ENCODE measurements around the gene PKNOX2.

The PKNOX2 gene

DNA sequence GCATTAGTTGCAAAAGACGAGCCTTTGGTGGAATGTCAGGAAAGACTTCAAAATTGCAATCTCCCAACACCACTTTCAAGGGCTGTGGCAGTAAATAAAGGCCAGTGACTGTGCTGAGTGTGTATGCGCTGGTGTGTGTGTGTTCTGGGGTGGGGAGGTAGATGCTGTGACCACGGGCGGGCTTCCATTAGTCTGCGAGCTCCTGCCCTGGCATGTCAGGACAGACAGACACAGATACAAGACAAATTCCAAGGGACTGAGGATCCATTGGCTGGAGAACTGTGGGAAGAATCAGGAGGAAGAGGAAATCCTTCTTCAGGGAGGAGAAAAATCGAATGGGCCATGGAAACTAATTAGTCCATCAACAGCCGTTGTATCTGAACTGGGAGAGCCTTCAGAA lies 248.0 kb downstream of the PKNOX2 start:
- no peak for DNase-seq (ENCODE audit: low read depth)

- DNase-seq (ENCODE audit: low read depth), result no peak
Measured at GRCh38 chr11:125413226-125413625, 248.7 kb downstream of the PKNOX2 start.

GRCh38 chr11:125414121-125414520 lies 249.6 kb downstream of the PKNOX2 start:
- DNase-seq (ENCODE audit: low read depth), result no peak

- DNase-seq (ENCODE audit: low read depth), result no peak
Measured at GRCh38 chr11:125416981-125417935, 252.7 kb downstream of the PKNOX2 start.

DNA sequence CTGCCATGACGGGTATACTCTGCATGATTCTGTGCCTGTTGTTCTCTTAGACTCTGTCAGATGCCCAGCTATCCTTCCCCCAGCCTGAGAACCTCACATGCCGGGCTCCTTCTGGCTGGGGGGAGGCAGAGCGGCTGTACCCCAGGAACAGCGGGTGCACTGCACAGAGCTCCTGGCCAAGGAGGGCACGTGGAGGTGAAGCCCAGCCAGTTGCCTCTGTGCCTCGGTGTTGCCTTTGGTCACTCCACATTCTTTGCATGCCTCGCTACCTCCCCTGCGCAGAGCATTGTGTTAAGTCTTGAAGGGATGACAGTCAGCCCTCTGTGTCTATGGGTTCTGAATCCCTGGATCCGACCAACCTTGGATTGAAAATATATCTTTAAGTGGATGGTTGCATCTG lies 253.8 kb downstream of the PKNOX2 start:
- no peak for DNase-seq (ENCODE audit: low read depth)

- no peak for DNase-seq (ENCODE audit: low read depth)
Measured at GRCh38 chr11:125422681-125423080, 258.1 kb downstream of the PKNOX2 start.

- no peak for DNase-seq (ENCODE audit: low read depth)
Measured at GRCh38 chr11:125423247-125423849, 258.8 kb downstream of the PKNOX2 start.

DNA sequence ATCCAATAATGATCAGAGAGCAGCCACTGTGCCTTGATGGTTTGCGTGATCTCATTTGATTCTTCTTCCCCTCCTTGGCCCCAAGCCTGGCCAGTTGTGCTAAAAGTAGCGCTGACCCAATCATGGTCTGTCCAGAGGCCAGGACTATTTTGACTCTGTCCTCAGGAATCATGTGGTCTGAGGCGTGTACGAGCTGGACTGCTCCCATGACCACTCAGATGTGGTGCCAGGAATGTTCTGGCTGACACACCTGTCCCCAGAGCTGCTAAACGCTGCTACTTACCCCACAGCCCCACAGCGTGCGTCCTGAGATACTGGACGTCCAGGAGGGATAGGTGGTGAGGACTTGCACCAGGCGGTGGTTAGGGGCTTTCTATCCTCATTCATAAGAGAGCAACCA lies 261.1 kb downstream of the PKNOX2 start:
- DNase-seq (ENCODE audit: low read depth), result no peak

GRCh38 chr11:125426818-125427528 lies 262.4 kb downstream of the PKNOX2 start:
- no peak for DNase-seq (ENCODE audit: low read depth)

DNA sequence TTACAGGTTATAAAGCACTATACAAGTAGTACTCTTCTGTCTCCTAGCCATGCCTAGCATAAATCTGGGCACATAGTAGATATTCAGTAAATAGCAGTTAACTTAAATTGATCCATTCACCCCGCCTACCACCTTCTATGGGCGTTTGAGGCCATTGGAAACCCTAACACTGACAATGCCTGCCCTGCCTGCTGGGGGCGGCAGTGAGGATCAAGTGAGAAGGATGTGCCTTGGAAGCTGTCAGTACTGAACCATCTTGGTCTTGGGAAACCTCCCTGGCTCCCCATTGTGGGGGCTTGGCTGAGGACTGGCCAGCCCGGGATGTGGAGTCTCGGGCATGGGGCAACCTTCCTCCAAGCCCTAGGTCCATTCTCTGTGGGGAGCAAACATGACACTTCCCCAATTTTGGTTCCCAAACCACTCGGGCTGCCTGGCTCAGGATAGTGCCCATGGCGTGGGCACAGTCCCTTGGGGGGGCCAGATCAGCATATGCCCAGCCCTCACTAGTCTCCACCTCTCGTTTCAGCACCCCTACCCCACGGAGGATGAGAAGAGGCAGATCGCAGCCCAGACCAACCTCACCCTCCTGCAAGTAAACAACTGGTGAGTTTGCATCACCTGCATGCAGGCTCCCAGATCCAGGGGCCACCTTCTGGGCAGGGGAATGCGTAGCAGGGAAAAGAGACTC lies 264.1 kb downstream of the PKNOX2 start:
- DNase-seq (ENCODE audit: low read depth), result no peak

GRCh38 chr11:125429174-125429707 lies 264.7 kb downstream of the PKNOX2 start:
- DNase-seq (ENCODE audit: low read depth), result peak; percentile 13

- DNase-seq (ENCODE audit: low read depth), result no peak
Measured at GRCh38 chr11:125429807-125430678, 265.5 kb downstream of the PKNOX2 start.

DNA sequence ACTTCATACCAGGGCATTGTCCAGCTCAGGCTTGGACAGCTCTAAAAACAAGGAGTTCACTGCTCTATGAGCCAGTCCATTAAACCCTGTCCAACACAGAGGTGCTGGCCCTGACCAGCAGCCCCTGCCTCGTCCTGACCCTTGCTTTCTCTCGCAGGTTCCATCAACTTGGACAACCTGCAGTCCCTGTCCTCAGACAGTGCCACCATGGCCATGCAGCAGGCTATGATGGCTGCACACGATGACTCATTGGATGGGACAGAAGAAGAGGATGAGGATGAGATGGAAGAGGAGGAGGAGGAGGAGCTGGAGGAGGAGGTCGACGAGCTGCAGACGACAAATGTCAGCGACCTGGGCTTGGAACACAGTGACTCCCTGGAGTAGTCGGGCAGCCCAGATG lies 266.5 kb downstream of the PKNOX2 start:
- no peak for DNase-seq (ENCODE audit: low read depth)

DNA sequence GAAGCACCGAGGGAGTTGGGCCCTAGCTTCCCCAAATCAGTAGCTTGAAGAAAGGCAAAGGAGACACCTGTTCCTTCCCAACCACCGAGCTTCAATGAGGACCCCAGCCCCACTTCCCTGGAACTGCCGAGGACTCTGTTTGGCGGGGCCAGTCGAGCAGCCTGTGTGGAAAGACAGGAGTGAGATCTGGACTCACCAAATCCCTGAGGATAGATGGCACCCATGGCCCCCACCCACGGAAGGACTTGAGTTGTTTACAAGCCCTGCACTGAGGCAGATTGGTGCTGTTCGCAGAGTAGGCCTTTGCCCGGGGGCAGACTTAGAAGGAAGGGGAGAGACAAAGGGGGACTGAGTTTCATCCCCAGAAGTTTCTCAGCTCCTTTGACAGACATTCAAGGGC lies 266.9 kb downstream of the PKNOX2 start:
- DNase-seq (ENCODE audit: low read depth), result no peak

- no peak for DNase-seq (ENCODE audit: low read depth)
Measured at GRCh38 chr11:125433454-125434121, 269.0 kb downstream of the PKNOX2 start.

GRCh38 chr11:125435461-125436238 lies 271.1 kb downstream of the PKNOX2 start:
- DNase-seq (ENCODE audit: low read depth), result no peak

DNA sequence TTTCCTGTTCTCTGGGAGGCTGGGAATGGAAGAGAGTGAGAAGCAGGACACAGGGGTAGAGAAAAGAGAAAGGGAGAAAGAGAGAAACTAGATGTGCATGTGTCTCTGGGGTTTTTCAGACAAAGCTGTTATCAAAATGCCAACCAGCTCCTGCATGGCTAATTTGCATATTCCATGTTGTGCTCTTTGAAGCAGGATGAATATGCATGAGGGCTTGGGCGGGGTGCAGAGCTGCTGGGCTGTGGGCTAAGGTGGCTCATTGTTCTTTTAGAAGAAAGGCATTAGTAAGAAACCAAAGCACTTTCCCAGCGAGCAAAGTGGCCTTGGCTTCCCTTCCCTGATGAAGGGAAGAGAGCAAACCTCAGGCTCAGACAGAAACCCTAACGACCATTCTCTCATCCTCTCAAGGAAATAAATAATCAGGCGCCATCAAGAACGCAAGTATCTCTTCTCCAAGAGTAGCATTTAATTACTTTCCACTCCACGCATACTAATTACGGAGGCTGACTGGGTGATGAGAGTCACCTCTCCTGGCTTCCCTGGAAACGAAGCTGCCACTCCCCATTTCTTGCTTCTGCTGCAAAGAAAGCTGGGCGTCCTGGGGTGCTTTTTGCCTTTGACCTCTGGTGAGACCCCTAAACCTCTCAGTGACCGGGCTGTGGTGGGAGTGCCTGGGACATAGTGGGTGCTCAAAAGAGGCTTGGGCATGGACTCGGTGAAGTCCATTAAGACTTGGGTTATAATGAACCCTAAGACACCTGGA lies 277.3 kb downstream of the PKNOX2 start:
- no peak for DNase-seq (ENCODE audit: low read depth)

DNA sequence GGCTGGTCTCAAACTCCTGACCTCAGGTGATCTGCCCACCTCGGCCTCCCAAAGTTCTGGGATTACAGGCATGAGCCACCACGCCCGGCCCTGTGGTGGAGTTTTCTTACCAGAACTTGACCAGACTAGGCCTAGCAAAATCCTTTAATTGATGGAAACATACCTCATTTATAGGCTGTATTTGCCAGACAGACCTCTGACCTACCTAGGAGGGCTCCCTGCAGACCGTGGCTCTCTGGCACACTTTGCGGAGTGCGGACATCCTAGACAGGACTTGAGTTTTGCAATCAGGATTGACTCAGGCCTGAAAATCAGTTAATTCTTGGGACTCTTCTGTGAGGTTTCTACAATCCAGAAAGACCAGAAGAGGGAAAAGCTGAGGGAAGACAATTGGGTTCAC lies 278.4 kb downstream of the PKNOX2 start:
- no peak for DNase-seq (ENCODE audit: low read depth)
